NCI-H1105 treated with DMSO at 0.1 percent for 48 hours (cell line): ENCODE measurements around the gene SNAPC4.
"Not testable (repeated sequence)": the region's sequence is repeated elsewhere in the genome, so short reads cannot be mapped to it uniquely, and the experiment has no call there.

Experiments used
- DNase-seq: peaks from one replicate; lab custom pipeline; 2025; lab: John Stamatoyannopoulos, UW

The SNAPC4 gene

GRCh38 chr9:136433849-136434579 lies 34.0 kb upstream of the SNAPC4 start:
- no peak for DNase-seq

DNA sequence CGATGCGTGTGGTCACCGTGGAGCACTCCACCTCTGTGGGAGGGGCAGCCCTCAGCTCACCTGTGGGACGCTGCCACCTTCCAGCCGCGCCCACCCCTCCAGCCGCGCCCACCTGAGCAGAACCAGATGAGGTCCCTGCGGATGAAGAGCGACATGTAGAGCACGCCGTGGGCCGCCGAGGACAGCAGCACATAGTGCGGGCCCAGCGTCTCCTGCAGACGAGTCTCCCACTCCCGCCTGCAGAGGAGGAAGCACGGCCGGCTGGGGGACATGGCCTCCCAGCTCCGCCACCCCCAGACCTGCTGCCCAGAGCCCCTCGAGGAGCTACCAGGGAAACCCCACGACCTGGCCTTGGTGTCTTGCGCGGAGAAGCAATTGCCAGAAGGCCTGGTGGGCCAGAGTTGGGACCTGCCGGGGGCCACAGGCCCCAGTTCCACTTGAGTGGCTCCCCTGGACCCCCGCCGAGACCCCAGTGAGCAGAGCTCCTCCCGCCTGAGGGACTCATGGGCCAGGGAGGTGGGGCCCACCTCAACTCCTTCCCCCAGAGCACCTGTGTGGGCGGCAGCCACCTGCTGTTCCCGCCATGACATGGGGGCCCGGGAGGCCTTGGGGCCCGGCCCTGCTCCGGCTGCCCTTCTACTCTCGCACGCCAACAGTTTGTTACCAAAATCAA lies 33.2 kb upstream of the SNAPC4 start:
- no peak for DNase-seq

- DNase-seq = no peak
Observed at GRCh38 chr9:136432591-136432990, 32.6 kb upstream of the SNAPC4 start.

DNA sequence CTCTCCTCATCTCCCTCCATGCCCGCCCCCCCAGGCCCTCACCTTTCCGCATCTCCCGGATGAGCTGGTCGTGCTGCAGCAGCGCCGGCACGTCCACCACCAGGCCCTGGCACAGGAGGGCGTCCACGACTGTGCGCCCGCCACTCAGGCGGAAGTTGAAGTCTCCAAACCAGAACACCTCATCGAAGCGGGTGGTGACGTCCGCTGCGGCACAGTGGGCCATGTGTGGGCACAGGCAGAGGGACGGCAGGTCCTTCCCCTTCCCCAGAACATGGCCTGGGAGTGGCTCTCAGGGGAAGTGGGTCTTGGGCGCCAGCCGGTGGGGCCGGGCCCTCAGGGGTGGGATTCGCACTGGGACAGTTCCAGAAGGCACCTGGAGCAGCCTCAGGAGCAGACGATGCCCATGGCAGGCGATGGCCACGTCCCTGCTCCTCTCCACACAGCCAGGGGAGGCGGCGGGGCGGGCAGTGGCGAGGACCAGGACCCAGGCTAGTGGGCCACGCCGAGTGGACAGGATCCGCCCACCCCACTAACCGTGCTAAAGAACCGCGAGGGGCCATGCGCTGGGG lies 31.9 kb upstream of the SNAPC4 start:
- DNase-seq = no peak

DNA sequence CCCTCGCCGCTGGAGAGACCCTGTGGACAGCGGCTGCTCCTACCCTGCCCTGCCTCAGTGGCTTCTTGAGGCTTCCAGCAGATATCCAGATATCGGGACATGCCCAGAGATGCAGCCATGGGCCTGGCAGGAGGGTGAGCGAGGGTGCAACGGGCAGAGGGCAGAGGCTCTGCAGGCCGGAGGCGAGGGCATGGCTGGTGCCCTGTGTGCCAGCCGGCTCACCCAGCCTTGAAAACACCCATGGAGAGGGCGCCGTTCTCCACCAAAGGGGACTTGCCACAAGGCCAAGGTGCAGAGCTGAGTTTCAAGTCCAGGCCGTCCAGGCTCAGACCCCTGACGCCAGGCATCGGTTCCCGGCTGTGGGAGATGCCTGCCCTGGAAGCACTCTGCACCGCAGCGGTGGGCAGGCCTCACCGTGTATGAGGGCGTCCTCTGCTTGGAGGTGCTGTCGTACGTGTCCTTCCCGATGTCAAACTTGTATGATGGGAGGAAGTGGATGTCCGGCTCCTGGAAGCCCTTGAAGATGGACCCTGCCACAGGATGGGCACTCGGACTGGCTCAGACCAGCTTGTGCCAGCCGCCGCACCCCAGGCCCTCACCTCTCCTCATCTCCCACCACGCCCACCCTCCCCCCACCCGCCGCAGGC lies 30.7 kb upstream of the SNAPC4 start:
- no peak for DNase-seq

DNA sequence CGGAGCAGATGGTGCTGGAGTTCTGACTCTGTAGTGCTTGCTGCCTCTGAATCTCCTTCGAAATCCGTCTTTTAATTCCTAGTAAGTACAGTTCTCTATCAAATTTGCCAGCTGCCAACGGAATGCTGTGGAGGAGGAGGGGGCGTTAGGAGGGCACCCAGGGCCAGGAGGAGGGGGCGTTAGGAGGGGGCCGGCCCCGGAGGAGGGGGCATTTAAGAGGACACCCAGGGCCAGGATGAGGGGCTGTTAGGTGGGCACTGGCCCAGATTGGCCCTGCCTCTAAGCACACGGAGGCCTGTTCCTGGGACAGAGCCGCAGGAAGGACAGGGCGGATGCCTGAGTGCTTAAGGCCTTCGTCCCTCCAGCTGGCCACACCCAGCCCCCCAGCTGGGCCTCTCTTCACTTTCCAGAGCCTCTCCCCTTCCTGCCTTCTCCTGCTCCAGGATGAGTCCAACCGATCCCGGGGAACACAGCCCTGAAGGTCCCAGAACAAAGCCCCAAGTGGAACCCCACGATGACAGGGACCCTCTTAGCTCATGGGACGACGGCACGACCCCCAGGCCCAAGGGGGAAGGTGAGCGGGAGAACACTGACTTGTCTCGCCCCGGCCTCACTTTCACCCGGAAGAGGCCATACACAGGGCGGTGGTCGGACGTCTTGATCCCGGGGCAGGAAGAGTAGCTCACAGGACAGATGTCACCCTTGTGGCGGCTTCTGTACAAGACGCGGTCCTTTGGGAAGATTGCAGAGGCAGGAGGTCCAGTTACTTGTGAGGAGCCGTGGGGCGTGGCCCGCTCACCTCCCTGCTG lies 29.9 kb upstream of the SNAPC4 start:
- no peak for DNase-seq

- DNase-seq = no peak
Observed at GRCh38 chr9:136429075-136429628, 29.2 kb upstream of the SNAPC4 start.

GRCh38 chr9:136426787-136427186 lies 26.8 kb upstream of the SNAPC4 start:
- DNase-seq = no peak

GRCh38 chr9:136425367-136425766 lies 25.4 kb upstream of the SNAPC4 start:
- not testable (repeated sequence) for DNase-seq

DNA sequence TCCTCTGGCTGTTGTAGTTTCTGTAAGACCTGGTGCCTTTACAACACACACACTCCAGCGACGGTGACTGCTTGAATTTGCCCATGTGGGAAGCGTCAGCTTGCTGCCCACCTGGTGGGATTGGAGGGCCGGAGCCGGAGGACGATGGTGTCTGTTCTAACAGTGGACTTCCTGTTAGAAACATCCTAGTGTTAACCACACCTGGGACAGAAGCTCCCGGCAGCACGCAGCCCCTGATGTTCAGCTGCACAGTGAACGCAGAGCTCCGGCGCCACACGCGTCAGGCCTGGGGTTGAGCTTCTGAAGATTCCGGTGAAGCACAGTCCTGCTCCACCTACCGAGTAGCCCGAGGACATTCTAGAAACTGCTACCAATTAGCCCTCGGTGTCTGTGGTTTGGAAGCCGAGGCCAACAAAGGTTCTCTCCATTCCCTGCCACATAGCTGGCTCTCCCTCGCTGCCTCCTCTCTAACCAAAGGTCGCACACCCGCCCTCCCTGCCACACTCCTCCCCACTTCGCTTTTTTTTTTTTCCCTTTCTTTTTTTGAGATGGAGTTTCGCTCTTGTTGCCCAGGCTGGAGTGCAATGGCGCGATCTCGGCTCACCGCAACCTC lies 24.9 kb upstream of the SNAPC4 start:
- DNase-seq = no peak

GRCh38 chr9:136423432-136424146 lies 23.6 kb upstream of the SNAPC4 start:
- no peak for DNase-seq

GRCh38 chr9:136422876-136423275 lies 22.9 kb upstream of the SNAPC4 start:
- no peak for DNase-seq

DNA sequence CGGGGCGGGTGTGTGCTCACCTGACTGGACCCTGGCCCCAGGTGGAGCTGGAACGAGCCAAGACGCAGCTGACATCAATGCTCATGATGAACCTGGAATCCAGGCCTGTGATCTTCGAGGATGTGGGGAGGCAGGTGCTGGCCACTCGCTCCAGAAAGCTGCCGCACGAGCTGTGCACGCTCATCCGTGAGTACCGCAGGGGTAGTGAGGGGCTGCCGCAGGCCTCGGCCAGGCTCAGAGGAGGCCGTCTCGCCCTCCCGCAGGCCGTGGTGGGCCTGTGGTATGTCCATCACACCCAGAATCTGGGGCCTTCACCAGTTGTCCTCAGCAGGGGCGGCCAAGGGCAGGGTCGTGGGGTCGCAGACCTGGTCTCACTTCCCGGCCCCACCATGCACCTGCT lies 21.8 kb upstream of the SNAPC4 start:
- no peak for DNase-seq

DNA sequence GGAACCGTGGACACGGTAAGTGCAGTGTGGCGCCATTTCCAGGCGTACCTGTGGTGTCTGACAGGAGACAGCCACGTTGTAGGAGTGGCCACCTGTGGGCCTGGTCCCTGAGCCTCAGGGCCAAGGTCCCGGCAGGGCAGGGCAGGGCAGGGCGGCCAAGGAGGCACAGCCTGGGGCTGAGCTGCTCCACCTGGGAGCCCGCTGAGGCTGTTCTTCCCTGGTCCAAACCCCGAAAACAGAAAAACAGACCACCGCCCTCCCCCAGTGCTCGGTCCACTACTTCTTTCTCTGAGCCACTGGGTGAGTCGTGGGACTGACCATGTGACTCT lies 19.1 kb upstream of the SNAPC4 start:
- no peak for DNase-seq

GRCh38 chr9:136418182-136419091 lies 18.5 kb upstream of the SNAPC4 start:
- no peak for DNase-seq

GRCh38 chr9:136416914-136417313 lies 16.9 kb upstream of the SNAPC4 start:
- no peak for DNase-seq

GRCh38 chr9:136416427-136416826 lies 16.5 kb upstream of the SNAPC4 start:
- DNase-seq = no peak

GRCh38 chr9:136412962-136413361 lies 13.0 kb upstream of the SNAPC4 start:
- DNase-seq = no peak

GRCh38 chr9:136411378-136411777 lies 11.4 kb upstream of the SNAPC4 start:
- no peak for DNase-seq
